ENCODE results near the gene TPK1. TPM values are rescaled to one million over a fixed set of nuclear protein-coding genes. Genes with fewer than 3 reads are reported as not detected.

TPK1 gene
- total and polyA plus RNA-seq, 2 of the 8 experiments (the other 6 are each of a cell fraction or from before 2014, with no cell fraction given) = 1.9 to 2.7 TPM

- DNase-seq (ENCODE audit: low read depth in 1 of 2, low spot score in 2 of 2) (no peak), FAIRE-seq (no peak)
- Histone ChIP-seq H3K27me3 (replicated peaks in 1 of 4; ENCODE audit: control insufficient read depth in 3 of 4, extremely low read depth in 1 of 4, insufficient read depth in 3 of 4, low read length in 3 of 4) (no peaks in the 10 kb centered on the region), H3K9ac (replicated peaks in 1 of 4; ENCODE audit: extremely low read depth in 1 of 4, low read depth in 3 of 4, low read length in 3 of 4) (no peak overlapping the region), H4K8ac (ENCODE audit: extremely low read depth, insufficient read depth, low read length) (no peak overlapping the region), H4K91ac (replicated peaks; ENCODE audit: insufficient read length, low read length) (no peak overlapping the region), H3K23ac (ENCODE audit: insufficient read length) (no peak overlapping the region), H4K5ac (ENCODE audit: insufficient read length, low read depth, low read length) (no peak overlapping the region), H3K56ac (replicated peaks; ENCODE audit: insufficient read length, low read depth, low read length) (no peak overlapping the region), H2BK15ac (ENCODE audit: low read length) (no peak overlapping the region), H2AK5ac (ENCODE audit: low read depth, low read length) (no peak overlapping the region), H2BK12ac (ENCODE audit: low read depth, low read length) (no peak overlapping the region), H3K4me3 (ENCODE audit: extremely low read depth in 1 of 4, insufficient read depth in 2 of 4, low read depth in 3 of 4, low read length in 4 of 4) (no peak overlapping the region), H3K18ac (ENCODE audit: extremely low read depth, low read length) (no peak overlapping the region), H3K4ac (replicated peaks; ENCODE audit: insufficient read length, low read depth, low read length) (no peak overlapping the region), H3K23me2 (ENCODE audit: low read depth, low read length) (no peaks in the 10 kb centered on the region; the same call in 1 of the 2 replicates), H3K9me3 (ENCODE audit: insufficient read depth in 2 of 2, low read depth in 1 of 2, low read length in 1 of 2) (no peaks in the 10 kb centered on the region), H2BK20ac (ENCODE audit: low read length) (no peak overlapping the region), H2BK120ac (replicated peaks; ENCODE audit: low read depth, low read length) (no peak overlapping the region), H3K4me2 (ENCODE audit: insufficient read depth in 1 of 2, low read depth in 2 of 2, low read length in 2 of 2) (no peak overlapping the region), H2AFZ (ENCODE audit: low read length) (0 out of 2 replicates have a peak overlapping the region, but pooled peaks have one; percentile 2), H3K36me3 (ENCODE audit: control insufficient read depth in 2 of 4, insufficient read depth in 4 of 4, low read length in 3 of 4) (no peaks in the 10 kb centered on the region), H3K27ac (ENCODE audit: low read depth, low read length) (no peak overlapping the region), H3K4me1 (replicated peaks in 1 of 4; ENCODE audit: control insufficient read depth in 3 of 4, insufficient read depth in 4 of 4, low read length in 3 of 4) (peaks cover 0 to 6% (median 2%) of the 10 kb centered on the region in 4 experiments; a peak in 4 of 7 replicates), H2BK5ac (ENCODE audit: low read depth, low read length) (no peak overlapping the region), H3K79me1 (ENCODE audit: low read depth, low read length) (no peaks in the 10 kb centered on the region), H3K14ac (ENCODE audit: insufficient read length) (no peak overlapping the region), H4K20me1 (replicated peaks in 1 of 2; ENCODE audit: control insufficient read depth in 1 of 2, insufficient read depth in 2 of 2, low read length in 2 of 2) (no peaks in the 10 kb centered on the region), H3K79me2 (ENCODE audit: control insufficient read depth in 1 of 2, insufficient read depth in 2 of 2, low read length in 2 of 2) (no peaks in the 10 kb centered on the region)
- ChIA-PET POLR2A (ENCODE audit: partially characterized antibody) (no interaction called here), CTCF (ENCODE audit: partially characterized antibody) (no interaction called here)
- WGBS, 2 experiments (ENCODE audit: extremely low coverage in 1 of 2, insufficient coverage in 1 of 2, insufficient read length in 1 of 2, insufficient replicate concordance in 2 of 2, low coverage in 1 of 2, low lambda C conversion rate in 2 of 2, missing lambda C conversion rate in 1 of 2) = 89% methylated on average over 4 of the region's 4 CpGs; no CpG with 5 or more reads in 1 of the 2 experiments
- TF ChIP-seq JUN (IDR thresholded peaks at IDR 0.05; ENCODE audit: low read depth, low read length) = no peak
- no peak for TF ChIP-seq RBBP5 (IDR thresholded peaks at IDR 0.05; ENCODE audit: borderline replicate concordance, low read depth, low read length)
- TF ChIP-seq SAP30 (IDR thresholded peaks at IDR 0.05; ENCODE audit: insufficient read depth, insufficient replicate concordance, low read length) = no peak
These were observed 346.9 kb downstream of the TPK1 start for GRCh38 chr7:144488977-144489376.

Data from H1 (cell line).